ENCODE measurements around the gene RPP21.
"Not testable (repeated sequence)": the region's sequence is repeated elsewhere in the genome, so short reads cannot be mapped to it uniquely, and the experiment has no call there.

Gene RPP21

DNA sequence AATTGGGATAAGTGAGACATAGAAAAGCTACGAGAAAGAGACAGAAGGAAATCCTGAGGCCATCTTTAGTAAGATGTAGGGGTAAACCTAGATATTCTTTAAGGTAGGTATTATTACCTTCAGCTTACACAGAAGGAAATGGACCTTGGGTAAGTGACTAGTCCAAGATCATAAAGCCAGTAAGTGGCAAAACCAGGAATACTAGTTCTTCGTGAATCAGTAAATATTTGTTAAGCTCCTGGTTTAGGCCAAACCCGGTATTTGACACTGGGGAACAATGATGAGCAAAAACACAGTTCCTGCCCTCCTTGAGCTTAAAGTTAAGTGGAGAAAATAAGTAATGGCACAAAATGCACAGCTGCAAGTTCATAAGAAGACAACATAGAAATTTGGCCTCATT, 13.0 kb upstream of the RPP21 start:
- no peak for DNase-seq

DNA sequence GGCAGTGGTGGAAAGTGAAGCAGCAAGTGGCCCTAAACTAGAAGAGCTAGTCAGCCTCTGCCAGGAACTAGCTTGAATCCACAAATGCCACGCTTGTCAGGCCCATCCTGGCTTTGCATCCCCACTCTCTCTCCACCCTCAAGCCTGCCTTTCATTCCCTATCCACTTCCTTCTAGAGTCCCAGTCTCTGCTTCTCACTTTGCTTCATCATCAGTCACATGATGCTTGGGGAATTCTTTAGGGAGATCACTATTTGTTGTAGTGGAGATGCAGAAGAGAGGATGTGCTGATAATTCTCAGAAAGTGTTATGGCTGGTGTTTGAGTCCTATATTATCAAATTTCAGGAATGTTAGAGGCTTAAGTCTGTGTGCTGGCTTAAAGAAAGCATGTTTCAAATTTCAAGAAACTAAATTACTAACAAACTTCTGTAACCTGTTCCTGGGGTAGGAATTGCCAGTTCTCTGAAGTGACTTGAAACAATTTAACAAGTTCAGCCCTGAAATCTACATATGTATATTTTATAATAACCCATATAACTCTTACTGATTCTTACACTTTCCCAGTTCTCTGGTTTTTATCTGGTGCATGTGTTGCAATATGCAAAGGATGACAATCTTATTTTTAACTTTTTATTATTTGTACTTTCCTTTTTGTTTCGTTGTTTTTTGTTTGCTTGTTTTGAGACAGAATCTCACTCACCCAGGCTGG, 10.7 kb upstream of the RPP21 start:
- DNase-seq = no peak

DNA sequence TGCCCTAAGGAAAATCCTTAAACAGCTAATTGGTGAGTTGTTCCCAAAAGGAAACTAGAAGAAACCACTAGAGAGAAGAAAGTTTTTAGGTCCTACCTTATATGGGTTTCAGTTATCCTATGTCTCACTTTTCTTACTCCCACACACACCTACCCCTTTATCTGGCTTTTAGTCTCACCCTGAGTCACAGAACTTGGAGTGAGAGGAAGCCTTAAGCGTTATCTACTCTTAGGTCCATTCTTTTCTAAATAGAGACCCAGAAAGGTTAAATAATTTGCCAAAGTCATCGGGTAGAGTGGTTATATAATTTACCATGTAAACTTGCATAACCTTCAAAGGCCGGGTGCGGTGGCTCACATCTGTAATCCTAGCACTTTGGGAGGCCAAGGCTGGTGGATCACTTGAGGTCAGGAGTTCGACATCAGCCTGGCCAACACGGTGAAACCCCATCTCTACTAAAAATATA, 4.3 kb upstream of the RPP21 start:
- DNase-seq = no peak

DNA sequence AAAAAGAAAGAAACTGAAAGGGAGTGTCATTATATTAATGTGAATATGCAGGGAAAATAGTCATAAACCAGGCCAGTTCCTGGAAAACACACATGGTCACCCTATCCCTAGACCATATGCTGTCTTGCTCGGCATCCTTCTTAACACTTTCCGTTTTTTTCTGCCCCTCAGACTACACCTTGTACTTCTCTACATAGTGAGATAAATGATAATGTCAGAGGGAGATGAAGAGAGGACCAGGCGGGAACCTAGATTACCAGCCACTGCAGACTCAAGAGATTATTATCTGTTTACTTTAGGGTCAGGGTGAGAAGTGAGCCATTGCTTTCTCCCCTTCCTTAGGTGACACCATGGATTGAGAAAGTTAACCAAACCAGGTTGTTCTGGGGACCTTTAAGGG, 3.7 kb upstream of the RPP21 start:
- no peak for DNase-seq

DNA sequence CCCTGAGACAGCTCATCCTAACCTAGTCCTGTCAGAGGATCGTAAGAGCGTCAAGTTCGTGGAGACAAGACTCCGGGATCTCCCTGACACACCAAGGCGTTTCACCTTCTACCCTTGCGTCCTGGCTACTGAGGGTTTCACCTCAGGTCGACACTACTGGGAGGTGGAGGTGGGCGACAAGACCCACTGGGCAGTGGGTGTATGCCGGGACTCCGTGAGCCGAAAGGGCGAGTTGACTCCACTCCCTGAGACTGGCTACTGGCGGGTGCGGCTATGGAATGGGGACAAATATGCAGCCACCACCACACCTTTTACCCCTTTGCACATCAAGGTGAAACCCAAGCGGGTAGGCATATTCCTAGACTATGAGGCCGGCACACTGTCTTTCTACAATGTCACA, 3.2 kb upstream of the RPP21 start:
- DNase-seq = no peak

DNA sequence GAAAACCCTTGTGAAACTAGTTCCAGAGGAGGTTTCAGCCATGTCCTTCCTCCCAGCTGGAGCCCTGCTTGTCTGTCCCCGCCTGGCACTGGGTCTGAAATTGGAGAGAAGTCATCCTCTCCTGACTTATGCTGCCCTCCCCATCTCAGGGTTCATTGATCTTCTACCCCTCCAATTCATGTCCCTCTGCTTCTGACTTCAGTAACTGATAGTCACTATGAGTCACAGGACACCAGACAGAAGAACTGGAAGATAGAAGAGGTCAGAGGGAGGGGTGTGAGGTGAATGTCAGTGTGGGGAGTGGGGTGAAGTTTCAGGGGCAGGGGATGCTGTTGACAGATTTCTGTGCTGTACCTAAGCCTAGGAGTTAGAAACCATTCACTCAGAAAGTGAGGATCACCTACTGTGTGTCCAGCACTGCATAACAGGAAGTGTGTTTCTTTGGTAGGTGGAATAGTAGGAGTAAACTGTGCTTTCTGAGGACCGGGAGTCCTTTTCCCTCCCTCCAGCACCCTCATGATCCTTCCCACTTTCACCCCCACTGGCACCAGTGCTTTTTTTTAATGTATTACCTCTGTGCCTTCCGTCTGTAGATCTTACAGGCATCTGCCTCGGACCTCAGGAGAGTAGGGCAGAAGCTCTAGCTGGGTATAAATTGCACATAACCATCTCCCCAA, 627 bp upstream of the RPP21 start:
- DNase-seq = no peak

DNA sequence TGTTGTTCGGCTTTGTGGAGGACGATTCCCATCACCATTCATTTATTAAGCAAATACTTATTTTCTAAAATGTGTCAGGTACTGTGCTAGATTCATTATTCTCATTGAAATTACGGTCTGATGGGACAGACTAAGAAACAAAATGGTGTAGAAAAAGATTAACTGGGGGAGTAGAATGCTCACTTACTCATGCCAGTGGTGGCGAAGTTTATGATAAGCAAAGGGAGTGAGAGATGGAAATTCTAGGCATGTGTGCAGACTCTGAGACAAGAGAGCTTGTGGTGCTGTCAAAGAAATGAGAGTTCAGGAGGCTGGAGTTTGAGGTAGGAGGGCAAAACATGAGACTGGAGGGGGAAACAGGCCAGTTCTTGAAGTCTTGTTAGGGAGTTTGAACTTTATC, 896 bp downstream of the RPP21 start:
- DNase-seq = no peak

DNA sequence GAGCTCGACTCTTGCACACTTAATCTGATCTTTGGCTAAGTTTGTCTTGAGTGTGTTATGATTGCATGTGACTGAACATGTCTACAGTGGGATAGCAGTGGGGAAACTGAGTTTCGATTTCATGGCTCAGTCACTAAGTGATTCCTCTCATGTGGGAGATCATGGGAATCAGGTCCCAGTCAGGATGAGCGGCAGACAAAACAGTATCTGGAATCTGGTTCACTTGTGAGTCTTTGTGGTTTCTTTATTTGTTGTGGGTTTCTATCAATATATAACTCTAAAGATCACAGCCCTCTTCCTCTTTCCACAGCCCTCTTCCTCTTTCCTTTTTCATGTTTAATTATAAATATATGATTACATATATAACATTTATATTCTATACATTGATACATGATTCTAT, 4.0 kb downstream of the RPP21 start:
- DNase-seq = no peak

DNA sequence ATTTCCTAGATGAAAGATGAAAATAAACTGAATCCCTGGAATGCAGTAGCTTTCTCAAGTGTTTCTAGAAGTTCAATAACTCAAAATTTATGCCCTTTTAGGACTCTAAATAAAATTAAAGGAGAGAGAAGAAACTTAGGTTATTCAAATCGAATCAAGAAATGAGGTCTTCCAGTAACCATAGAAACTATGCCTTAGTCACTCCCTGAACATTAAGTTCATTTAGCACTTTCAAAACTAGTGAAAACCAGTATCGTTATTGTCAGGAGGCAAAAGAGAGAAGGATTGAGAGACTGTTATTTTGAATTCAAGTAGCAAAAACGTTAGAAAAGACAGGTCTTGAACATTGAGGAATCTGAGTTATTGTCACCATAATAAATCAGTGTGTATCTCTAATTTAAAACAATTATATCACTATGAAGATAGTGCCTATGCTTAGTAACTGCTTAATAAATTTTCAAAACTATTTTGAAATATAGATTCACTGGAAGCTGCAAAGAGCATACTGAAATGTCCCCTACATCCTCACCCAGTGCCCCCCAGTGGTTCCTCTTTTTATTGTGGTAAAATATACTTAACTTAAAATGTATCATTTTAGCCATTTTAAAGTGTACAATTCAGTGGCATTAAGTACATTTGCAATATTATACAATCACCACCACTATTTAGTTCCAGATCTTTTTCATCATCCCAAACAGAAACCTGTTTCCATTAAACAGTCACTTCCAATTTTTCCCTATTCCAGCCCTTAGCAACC, 4.6 kb downstream of the RPP21 start:
- DNase-seq = no peak

DNA sequence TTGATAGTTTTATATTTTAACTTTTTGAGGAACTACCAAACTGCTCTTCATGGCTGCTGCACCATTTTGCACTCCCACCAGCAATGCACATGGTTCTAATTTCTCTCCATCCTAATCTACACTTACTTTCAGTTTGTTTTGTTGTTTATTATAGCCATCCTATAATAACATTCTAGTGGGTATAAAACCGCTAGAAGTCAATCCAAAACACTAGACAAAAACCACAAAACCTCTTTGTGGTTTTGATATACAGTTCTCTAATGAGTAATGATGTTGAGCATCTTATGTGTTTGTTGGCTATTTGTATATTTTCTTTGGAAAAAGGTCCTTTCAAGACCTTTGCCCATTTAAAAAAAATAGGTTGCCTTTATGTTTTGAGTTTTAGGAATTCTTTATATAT, 5.6 kb downstream of the RPP21 start:
- DNase-seq = no peak

DNA sequence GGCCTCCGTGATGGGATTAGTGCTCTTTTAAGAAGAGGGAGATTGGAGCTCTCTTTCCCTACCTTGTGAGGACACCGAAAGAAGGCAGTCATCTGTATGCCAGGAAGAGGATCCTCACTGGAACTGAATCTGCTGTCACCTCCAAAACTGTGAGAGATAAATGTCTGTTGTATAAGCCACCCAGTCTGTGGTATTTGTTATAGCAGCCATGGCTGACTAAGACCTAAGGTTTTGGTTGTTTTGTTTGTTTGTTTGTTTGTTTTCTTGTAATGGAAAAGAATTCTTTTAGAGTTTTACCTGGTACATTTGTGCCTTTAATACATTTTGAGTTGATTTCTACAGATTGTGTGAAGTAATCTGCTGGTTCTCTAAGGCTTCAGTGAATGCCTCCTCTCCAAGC, 7.6 kb downstream of the RPP21 start:
- DNase-seq = no peak

DNA sequence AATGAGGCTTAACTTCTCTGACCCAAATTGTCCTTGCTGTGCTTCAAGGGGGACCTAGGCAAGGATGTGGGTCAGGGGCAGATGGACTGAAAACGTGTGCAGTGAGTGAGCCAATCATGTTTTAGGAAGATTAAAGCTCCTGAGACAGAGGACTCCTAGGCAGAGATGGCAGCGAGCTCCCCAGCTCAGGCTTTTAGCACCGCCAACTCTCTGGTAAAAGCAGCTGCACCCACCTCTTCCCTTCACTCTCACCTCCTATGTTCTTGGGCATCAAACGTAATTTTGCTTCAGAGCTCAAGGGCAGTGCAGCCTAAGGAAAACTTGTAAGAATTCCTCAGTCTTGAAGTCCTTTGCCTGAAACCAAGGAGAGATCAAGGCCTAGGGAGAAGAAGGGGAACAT, 10.3 kb downstream of the RPP21 start:
- no peak for DNase-seq

DNA sequence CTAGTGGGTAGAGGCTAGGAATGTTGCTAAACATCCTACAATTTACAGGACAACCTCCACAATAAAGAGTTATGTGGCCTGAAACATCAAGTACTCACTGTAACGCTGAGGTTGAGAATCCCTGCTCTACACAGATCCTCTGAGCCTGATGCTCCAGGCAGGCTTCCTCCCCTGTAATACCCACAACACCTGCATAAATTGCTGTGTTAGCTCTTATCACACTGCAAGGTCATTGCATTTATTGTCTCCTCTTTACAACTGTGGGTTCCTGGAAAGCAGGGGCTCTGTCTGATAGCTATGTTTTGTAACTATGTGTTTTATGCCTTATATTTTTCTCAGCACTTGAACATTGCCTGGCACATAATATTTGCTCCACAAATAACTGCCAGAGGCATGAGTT, 11.6 kb downstream of the RPP21 start:
- DNase-seq = no peak

DNA sequence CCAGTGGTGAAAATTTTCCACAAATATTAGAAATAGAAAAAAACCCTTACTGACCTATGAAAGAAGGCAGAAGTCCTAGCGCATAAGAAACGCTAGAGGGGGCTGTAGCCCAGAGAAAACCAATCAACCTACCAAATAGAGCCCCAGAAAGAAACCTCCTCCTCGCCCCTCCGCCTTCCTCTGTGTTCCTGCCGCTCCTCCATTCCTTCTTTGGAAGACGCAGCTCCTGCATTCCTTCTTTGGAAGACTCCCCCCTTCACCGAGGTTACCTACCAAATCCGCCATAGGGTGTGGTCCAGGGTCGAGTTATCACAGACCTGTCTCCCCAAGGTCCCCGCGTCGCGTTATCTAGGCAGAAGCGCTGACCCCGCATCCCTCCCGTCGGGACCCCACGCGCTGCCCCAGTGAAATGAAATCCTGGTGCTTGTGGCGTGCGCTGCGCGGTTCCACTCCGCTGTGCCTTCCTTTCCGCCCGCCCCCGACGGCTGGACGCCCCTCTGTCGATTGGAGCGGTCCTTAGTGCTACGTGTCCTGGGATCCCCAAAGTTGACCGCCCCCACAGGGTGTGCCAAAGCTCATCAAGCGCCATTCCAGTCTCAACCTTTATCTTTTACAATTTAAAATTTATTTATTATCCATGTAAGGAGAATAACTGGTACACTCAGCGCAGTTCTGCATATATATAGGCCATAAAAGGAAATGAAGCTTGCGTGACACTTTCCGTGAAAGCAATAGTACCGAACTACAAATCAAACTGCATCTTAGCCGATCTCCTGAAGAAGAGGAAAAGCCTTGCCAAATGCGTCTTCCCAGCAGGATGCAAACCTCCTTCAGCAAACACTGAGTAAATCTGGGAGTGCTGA, 13.0 kb downstream of the RPP21 start:
- peak; percentile 56 for DNase-seq

DNA sequence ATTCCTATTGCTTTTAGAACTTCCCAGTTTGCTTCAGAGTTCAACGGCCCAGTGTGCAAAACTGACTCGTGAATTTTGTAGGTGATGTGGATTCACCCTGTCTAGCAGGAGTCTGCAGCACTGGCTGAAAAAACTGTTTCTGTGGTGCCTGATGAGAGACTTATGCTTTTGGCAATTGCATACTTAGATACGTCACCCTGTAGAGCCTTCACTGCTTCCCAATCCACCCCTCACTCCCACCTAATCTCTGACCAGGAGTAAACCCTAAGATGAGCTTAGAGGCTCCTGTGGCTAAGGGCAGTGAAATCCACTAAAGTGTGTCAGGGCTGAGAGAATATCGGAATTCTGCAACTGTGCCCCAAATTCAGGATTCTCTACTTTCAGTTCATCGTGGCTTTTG, 14.3 kb downstream of the RPP21 start:
- no peak for DNase-seq

DNA sequence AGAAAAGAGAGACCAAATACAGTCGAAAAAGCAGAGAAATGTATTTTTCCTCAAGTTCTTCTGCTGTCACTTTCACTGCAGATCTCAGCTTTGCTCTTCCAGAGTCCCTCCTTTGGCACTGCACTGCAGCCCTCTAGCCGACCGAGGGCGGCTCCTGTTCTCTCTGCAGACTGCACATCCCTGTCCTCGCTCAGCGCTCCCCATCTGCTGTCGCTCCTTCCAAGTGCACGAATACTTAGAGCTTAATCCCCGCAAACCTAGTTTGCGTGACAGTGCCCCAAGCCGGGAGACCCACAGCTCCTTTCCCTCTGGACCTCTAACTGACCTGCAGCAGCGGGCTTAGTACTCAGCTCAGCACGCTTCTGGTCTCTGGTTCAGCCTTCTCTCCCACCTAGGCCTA, 15.2 kb downstream of the RPP21 start:
- DNase-seq = no peak

DNA sequence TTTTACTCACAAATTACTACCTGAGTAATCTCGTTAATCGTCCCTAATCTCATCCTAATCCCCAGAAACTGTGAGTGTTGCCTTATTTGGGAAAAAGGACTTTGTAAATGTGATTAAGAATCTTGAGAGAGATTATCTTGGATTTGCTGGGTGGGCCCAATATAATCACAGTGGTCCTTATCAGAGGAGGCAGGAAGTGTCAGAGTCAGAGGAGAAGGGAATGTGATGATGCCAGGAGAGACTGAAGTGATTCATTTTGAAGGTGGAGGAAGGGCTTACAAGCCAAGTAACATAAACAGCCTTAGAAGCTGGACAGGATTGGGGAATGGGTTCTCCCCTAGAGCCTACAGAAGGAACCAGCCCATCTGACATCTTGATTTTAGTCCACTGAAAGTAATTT, 16.7 kb downstream of the RPP21 start:
- no peak for DNase-seq

DNA sequence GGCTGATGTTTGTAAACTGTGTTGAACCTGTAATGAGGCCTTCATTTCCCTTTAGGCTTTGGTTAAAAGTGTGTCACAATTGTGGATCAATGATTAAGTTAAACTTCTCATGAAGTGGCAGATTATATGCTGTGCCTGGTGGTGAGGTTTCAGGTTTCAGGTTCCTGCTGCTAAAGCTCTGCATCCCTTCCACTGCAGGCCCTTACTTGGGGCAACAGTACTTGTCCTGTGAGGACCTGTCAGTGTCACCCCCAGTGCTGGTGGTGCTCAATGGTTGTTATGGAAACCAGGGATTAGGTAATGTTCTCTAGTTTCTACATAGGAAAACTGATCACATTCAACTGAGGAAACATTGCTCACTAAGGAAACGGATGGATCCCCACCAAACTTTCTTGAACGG, 18.5 kb downstream of the RPP21 start:
- no peak for DNase-seq

DNA sequence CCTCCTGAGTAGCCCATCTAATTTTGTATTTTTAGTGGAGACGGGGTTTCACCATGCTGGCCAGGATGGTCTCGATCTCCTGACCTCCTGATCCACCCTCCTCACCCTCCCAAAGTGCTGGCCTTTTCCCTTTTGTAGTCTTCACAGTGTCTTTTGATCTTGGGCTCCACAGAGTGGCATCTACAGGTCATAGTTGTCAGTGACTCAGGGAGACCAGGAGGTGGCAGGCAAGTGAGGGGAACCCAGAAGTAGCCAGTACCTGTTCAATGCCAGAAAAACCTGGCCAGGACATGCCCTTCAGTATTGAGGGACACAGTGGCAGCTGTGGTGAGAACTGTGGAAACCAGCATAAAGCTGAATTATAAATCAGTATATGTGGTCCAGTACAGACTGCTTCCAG, 19.6 kb downstream of the RPP21 start:
- no peak for DNase-seq

DNA sequence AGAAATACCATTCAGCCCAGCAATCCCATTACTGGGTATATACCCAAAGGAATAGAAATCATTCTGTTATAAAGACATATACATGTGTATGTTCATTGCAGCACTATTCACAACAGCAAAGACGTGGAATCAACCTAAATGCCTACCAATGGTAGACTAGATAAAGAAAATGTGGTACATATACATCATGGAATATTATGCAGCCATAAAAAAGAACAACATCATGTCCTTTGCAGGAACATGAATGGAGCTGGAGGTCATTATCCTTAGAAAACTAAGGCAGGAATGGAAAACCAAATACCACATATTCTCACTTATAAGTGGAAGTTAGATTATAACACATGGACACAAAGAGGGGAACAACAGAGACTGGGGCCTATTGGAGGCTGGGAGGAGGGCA, 24.3 kb downstream of the RPP21 start:
- not testable (repeated sequence) for DNase-seq

DNA sequence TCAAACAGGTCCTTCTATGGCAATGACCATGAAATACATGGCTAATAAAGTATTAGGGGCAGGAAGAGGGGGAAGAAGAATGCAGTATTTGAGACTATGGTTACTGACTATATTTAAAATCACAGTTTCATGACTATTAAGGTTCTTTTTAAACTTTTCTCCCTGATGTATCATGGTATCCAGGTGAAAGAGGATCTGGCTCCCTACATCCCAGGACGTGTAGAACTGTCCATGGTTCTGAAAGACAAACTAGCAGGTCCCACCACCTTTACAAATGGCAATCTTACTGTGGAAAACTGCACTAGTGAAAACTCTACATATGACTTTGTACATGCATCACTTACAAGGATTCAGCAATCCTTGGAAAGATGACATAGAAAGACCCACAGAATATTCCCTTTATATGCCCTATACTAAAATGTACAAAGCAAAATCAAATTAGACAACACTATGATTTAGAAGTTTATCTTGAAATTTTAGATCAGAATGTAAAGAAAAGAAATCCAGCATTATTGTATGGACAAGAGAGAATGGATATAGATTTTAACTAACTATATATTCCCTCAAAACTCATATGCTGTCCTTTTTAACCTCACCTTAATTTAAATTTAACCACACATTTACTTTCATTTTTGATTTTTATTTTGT, 33.5 kb downstream of the RPP21 start:
- DNase-seq = no peak

DNA sequence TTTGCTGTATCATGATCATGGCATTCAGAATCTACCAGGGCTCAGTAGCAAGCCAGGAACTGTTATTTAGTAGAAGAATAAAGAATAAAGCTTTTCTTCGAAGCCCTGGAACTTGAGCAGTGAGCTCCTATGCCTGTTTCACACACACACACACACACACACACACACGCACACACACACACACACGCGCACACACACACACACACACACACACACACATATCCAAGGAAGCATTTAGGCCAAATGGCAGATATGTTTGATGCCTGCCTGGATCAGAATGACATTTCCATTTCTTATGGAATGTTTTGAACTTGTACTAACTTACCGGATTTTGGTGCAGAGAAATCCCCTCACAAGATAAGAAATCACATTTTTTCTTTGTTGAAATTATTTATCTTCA, 35.5 kb downstream of the RPP21 start:
- DNase-seq = no peak

DNA sequence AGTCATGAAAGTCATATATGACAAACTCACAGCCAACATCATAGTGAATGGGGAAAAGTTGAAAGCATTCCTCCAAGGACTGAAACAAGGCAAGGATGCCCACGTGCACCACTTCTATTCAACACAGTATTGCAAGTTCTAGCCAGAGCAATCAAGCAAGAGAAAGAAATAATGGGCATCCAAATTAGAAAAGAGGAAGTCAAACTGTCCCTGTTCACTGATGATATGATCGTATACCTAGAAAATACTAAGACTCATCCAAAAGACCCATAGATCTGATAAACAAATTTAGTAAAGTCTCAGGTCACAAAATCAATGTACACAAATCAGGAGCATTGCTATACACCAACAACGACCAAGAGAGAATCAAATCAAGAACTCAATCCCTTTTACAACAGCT, 41.2 kb downstream of the RPP21 start:
- DNase-seq = no peak
